Stimulated activated CD8-positive, alpha-beta memory T cell treated with anti-CD3 and anti-CD28 coated beads, Interleukin-15, amount 100 ng/mL, for 48 hours (primary cell): Measurements from ENCODE around the gene MCM9.
A peak's percentile ranks its signal among the peaks of the same experiment; 100 is the strongest.
"Not testable (repeated sequence)": the region's sequence is repeated elsewhere in the genome, so short reads cannot be mapped to it uniquely, and the experiment has no call there.

ENCODE experiments used
- DNase-seq, 2 donors: peaks; one replicate each; pipeline ENCODE4 v3.0.0-alpha.2; 2020; ENCODE audit warnings: low read depth in 2 of 2

The MCM9 gene

DNA sequence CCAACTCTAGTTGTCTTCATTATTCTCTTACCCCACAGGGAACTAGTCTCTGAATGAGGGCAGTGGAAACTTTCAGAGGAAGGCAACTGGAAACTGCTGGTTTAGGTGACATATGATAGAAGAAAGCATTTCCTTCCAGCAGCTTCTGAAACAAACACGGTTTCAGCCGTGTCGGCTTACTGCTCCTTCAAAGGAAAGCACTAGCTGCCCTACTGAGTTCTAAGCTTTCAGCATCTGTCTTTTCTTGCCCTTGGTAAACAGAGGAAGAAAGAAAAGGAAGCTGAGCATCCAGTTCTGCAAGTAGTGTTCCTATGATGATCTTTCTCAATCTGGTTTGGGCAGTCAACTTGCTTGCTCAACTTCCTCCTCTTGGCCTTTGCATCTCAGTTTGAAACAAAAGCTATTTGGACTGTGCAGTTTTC, 166.0 kb downstream of the MCM9 start:
- peak in 1 of 2 donors; percentile 13 for DNase-seq

DNA sequence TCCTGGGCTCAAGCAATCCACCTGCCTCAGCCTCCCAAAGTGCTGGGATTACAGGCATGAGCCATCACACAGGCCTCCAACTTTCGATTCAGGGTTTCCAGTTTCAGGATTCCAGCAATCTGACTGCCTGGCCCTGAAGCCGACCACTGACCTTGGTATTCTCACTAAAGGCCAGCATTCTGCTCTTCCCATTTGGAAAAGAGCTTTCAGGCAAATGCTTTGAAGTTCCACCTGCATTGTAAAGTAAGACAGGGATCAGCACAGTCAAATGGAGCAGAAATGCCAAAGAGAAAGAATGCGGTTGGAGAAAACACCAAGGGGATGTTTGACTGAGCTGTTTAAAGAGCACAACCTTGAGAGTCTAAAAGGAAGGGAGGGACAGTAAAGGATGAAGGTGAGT, 166.5 kb downstream of the MCM9 start:
- DNase-seq = no peak

DNA sequence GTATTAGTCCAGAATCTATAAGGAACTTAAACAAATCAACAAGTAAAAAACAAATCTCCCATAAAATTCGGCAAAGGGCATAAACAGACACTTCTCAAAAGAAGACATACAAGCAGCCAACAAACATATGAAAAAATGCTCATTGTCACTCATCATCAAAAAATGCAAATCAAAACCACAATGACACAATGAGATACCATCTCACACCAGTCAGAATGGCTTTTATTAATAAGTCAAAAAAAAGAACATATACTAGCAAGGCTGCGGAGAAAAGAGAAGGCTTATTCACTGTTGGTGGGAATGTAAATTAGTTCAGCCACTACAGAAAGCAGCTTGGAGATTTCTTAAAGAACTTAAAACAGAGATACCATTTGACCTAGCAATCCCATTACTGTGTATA, 169.6 kb downstream of the MCM9 start:
- not testable (repeated sequence) for DNase-seq

DNA sequence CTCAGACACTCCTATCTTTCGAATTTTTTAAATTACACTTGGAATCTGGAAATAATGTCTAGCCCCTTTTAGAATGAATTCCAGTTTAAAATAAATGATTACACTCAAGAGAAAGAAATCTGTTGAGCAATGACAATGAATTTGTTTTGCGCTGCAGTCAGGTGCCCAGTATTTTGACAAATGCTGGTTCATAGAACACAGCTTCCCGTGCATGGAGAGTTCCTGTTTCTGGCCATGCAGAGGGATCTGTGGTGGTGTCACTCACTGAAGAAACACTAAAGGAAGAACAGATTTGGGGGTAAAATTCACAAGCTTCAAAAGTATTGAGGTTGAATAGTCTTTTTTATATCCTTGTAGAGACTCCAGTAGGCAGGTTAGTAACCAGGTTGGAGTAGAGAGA, 170.2 kb downstream of the MCM9 start:
- DNase-seq = no peak
